Inferior parietal cortex (tissue), 1 donor: ENCODE measurements around the gene SMIM31.

ENCODE experiments used
- DNase-seq: peaks from one replicate; pipeline ENCODE4 v3.0.0-alpha.2; 2016; ENCODE audit errors: extremely low spot score

The SMIM31 gene

DNA sequence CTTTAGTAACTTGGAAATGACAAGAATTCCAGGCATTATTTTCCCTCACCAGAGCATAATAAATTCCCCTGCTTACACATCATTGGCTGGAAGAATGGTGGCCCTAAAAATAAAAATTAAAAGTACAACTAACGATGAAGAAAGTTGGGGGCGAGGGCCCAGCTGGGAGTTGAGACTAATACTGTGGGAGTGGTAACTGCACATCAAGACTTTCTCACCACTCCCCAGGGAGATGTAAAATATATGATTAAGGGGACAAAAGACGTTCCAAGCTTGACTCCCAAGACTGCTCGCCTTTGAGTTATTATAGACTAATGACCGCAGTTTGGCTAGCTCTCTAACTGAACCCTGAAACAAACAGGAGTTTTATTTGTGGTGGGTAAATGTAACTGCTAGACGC is 30.0 kb downstream of the SMIM31 start:
- DNase-seq, result no peak

DNA sequence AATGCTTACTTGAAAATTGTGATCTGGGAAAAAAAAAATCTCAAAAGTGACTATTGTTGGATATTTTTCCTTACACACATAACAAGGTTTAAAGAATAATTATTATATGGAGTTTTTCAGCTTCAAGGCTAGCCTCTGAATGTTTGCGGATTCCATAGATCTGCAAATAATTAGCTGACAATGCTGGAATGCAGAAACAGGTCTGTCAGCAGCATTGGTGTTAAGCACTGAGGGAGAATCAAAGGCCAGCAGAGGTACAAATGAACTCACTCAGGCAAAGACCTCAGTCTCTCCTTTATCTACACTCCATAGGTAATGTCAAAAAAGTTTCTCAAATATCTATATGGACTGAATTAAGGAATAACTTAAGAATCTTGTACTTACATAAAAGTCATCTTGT is 35.1 kb downstream of the SMIM31 start:
- DNase-seq, result no peak

DNA sequence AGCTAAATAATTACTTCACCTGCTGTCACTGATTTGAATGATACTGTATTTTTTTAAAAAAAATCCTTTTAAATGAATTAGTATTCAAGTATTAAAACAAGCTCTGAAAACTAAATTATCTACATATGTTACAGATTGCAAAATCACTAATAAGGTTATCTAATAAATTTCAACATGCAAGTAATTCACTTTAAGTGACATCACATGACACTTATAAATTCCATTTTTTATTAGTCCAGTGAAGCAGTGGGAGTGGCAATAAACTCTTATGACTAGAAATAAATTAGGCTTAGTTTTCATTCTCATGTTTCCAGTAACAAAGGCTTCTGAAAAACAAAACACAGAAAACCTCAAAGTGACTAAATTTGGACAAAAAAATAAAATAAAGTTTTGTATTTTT is 36.3 kb downstream of the SMIM31 start:
- DNase-seq, result no peak

DNA sequence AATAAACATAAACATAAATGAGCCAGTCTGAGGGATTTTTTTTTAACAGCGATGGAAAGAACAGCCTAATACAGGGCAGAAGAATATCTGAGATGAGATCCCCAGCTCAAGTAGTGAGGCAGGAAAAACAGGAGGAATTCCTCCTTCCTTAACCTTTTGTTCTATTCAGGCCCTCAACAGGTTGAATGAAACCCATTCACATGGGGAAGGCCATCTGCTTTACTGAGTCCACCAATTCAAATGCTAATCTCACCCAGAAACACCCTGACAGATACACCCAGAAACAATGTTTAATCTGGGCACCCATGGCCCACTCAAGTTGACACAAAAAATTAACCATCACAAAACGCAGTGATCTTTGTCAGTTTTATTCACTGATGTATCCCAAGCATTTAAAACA is 45.5 kb downstream of the SMIM31 start:
- DNase-seq, result no peak

DNA sequence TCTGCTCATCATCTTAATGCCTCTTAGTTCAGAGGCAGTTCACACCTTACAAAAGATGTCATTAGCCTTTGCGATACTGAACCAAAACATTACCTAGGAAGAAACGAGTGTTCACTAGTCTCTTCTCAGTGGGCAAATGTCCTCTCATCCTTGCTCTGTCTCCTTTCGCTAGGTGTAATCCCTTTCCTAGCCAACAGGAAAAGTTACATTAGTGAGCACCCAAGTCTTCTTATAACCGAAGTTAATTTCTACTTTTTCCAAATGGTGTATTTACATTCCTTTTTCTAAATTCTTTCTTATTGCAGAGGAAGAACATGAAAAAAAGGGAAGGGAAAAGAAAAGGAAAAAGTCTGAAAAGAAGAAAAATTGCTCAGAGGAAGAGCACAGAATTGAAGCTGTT is 46.9 kb downstream of the SMIM31 start:
- DNase-seq, result no peak

DNA sequence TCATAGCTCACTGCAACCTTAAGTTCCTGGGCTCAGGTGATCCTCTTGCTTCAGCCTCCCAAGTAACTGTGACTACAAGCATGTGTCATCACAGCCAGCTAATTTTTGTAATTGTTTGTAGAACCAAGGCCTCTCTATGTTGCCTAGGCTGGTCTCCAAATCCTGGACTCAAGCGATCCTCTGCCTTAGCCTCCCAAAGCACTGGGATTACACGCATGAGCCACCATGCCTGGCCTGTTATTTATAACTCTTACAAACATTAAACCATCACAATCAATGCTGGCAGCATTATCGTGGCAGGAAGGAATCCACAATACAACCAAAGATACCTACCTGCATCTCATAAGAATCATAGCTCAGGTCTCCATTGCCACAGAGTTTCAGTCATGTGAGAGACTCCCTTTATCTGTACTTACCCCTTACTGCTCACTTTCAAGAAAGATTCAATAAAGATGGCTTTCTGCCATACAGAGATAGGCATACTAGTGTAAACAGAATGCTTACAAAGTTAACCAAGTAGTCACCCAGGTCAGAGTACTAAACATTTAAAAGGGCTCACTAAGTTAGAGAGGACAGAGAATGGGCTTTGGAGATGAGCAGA is 48.5 kb downstream of the SMIM31 start:
- no peak for DNase-seq

DNA sequence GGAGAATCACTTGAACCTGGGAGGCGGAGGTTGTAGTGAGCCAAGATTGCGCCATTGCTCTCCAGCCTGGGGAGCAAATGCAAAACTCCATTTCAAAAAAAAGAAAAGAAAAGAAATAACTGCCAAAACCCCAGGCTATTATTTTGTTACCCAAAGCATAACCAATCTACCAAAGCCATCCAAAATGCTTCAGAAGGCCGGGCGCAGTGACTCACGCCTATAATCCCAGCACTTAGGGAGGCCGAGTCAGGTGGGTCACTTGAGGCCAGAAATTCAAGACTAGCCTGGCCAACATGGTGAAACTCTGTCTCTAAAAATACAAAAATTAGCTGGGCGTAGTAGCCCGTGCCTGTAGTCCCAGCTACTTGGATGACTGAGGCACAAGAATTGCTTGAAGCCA is 49.8 kb downstream of the SMIM31 start:
- no peak for DNase-seq

DNA sequence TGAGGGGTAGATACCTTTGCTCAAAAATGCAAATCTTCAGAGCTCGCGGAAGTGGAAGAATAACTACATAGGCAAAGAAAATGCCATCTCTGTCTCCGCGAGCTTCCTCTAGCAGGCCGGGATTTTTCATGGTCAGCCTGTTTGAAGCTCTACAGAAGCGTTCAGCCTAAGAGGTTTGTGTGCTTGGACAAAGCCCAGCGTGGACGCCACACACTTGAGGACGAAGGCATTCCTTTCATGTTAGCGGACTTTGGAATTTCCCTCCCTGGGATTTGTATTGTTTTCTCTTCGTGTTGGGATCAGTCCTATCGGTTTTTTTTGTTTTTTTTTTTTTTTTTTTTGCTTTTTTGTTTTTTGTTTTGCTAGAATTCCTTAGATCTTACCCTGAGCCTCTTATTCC is 53.7 kb downstream of the SMIM31 start:
- no peak for DNase-seq

DNA sequence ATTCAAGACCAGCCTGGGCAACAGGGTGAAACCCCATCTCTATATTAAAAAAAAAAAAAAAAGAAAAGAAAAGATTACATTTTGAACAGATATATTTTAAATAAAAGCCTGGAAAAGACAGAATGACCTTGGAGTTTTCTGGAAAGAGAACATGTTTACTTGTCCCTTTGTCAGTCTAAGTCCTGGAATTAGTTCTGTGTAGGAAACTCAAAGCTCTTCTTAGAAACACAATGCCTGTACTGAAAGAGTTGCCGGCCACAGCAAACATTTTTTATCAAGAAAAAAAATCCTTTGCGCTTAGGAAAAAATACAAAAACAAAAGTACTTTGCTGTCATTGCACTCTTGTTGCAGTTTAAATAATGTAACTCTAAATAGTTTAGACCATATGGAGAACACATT is 59.6 kb downstream of the SMIM31 start:
- no peak for DNase-seq

DNA sequence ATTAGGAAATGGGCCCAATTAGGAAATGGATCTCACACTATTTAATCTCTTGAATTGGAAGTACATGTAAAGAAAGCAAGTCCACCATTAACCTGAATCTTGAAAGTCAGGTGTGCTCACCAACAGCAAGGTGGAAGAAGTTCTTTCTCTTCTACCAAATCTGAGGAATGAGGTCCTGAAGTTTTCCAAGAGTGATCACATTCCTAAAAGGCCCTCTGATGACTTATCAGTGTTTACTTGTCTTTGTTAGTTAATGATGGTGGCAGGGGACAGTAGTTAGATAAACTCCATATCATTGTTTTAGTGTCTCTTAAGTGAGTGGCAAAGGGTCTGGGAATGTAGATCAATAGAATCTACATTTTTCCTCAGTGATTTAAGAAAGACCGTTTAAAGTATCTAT is 61.8 kb downstream of the SMIM31 start:
- DNase-seq, result no peak

DNA sequence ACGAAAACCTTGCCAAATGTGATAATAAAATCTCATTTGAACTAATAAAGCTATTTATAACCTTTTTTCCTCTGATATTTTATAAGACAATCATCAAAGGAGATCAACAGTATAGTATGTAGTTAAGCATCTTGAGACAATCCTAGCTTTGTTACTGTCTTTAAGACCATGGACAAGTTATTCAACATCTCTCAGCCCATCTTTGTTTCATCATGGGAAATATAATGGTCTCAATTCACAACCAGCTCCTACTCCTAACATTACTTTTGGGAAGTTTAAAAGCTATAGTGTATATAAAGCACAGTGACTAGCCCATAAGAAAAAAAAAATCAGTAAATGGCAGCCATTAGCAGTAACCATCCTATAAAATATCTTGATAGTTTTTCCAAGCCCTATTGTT is 65.4 kb downstream of the SMIM31 start:
- no peak for DNase-seq

DNA sequence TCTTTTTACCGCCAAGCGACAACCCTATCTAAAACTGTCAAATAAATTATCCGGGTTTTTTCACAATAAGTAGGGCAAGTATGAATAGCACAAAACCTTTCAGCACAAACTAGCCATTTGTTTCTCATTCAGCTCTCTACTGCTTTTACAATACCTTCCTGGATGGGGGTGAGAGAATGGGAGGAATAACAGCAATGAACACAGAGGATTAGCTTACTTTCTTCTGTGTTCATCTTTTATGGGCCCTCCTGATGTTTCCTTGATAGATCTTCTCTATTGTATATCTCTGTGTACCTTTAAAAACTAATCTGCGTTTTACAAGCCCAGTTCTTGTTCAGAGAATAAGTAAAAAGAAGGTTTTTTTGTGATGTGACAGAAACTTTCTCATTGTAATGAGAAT is 67.8 kb downstream of the SMIM31 start:
- no peak for DNase-seq

DNA sequence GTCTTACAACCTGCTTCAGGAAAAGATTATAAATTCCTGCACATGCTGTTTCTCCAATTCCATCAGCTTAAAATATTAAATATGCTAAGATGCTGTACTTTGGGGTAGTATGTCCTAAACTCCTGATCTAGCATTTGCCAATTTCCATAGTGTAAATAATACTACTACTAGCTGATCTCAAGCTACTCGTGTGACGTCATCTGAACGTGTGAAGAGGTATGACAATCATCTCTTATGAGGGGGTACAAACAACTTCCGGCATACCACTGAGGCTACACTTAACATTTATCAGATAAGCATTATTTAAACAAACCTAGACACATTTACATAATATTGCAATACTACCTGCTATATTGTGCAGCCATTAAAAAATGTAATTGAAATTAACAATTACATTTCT is 70.7 kb downstream of the SMIM31 start:
- no peak for DNase-seq

DNA sequence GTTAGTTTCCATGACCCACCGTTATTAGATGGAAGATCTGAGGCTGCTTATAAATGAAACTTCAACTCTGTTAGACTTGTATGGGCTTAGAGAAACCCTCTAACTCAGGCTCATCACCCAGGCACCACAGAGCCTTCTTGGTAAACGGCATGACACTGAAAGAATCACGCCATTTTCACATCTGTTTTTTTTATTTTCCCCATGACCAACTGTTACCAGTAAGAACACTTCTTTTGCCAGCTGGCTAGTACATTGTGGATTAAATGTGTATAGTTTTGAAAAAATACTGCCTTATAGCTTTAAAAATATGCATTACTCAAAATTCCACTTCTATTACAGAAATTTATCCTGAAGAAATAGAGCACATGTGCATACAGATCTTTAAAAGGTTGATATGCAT is 75.0 kb downstream of the SMIM31 start:
- no peak for DNase-seq

DNA sequence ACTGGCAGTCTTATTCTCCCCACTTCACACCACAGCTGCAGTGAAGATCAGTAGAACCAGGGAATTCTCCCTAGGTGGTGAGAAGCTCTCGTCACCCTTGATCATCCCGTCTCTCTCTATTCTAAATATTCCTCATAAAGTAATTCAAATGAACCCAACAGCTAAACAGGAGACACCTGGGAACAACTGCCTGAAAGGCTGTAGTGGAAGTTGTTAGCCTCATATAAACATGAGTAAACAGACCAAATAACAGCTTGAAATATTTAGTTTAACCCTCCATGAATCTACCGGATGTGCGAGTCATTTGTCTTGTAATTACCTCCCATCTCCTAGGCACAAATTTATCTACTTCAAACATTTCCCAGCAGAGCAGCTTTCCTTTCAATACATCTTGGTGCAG is 92.6 kb downstream of the SMIM31 start:
- no peak for DNase-seq

DNA sequence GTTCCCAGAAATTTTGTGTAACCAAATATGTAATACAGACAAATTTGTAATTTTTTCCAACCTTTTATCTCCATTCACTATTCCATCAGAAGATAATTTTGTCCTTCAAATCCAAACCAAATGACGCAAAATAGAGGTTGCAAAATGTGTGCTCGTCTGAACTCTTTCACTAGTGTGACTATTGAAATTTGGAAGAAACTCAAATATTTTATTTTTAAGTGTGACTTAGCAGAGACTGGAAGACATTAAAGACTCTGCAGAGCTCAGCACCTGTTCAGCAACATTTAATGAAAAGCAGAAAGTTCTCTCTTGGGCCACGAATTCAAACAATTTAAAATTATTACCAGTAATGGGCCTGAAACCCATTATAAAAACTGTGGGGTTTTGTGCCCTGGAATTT is 93.1 kb downstream of the SMIM31 start:
- DNase-seq, result no peak

DNA sequence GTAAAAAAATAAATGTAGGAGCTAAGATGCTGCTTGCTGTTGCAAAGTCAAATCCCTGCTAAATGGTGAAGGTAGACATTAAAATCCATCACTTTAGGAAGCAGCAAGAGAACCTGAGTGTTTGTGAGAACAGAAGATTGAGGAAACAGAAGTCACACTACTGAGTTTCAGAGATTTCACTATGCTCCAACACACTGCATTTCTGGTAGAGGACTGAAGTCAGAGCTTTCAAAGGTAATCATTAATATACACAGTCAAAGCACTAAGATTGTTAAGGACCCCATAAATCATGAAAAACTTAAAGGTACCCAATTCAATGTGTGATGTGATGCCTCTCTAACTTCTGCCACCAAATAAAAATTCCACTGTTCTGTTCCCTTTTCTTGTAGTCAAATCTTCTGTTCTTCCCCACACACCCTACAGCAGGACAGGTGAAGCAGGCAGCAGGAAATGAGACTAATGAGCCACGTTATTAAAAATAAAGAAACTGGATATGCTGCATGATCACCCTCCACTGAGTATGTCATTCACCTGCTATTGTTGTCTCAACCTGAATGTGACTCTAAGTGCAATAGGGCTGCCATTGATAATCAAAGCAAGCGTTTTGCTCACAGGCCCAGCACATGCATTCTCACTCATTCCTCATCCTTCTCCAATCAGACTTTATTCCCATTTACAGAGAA is 94.2 kb downstream of the SMIM31 start:
- no peak for DNase-seq
